Measurements from ENCODE around the gene PLS1.

- TF ChIP-seq ZFX (IDR thresholded peaks at IDR 0.05) = no peak
- no peak for TF ChIP-seq CTCF (IDR thresholded peaks at IDR 0.05 in 2 of 3, conservative IDR thresholded peaks at IDR 0.05 in 1 of 3; ENCODE audit: borderline replicate concordance in 1 of 3, insufficient read depth in 1 of 3, low read depth in 2 of 3, low read length in 2 of 3)
- TF ChIP-seq POLR2AphosphoS5 (IDR thresholded peaks at IDR 0.05; ENCODE audit: low read depth, low read length) = no peak
- TF ChIP-seq SIN3A (IDR thresholded peaks at IDR 0.05; ENCODE audit: low read depth) = no peak
- no peak for TF ChIP-seq CEBPB (IDR thresholded peaks at IDR 0.05; ENCODE audit: low read depth)
- no peak for TF ChIP-seq MAX (IDR thresholded peaks at IDR 0.05)
- TF ChIP-seq POLR2A (IDR thresholded peaks at IDR 0.05; ENCODE audit: borderline replicate concordance, extremely low read depth, insufficient read depth, insufficient read length) = no peak
- TF ChIP-seq RAD21 (IDR thresholded peaks at IDR 0.05; ENCODE audit: low read depth) = no peak
- TF ChIP-seq, protein P1, sequence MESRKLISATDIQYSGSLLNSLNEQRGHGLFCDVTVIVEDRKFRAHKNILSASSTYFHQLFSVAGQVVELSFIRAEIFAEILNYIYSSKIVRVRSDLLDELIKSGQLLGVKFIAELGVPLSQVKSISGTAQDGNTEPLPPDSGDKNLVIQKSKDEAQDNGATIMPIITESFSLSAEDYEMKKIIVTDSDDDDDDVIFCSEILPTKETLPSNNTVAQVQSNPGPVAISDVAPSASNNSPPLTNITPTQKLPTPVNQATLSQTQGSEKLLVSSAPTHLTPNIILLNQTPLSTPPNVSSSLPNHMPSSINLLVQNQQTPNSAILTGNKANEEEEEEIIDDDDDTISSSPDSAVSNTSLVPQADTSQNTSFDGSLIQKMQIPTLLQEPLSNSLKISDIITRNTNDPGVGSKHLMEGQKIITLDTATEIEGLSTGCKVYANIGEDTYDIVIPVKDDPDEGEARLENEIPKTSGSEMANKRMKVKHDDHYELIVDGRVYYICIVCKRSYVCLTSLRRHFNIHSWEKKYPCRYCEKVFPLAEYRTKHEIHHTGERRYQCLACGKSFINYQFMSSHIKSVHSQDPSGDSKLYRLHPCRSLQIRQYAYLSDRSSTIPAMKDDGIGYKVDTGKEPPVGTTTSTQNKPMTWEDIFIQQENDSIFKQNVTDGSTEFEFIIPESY (IDR thresholded peaks at IDR 0.05; ENCODE audit: extremely low read depth, insufficient replicate concordance, low read length) = no peak
- no peak for TF ChIP-seq TCF7L2 (IDR thresholded peaks at IDR 0.05; ENCODE audit: borderline replicate concordance, extremely low read depth, insufficient read depth, insufficient read length)
- TF ChIP-seq EZH2phosphoT487 (IDR thresholded peaks at IDR 0.05; ENCODE audit: borderline replicate concordance) = no peak
Measured at GRCh38 chr3:142626971-142627370, 30.8 kb downstream of the PLS1 start.

Measured in HCT116 (cell line).